GM18951 (cell line): ENCODE data around the gene PSMG3.
"Not testable (repeated sequence)": the region's sequence is repeated elsewhere in the genome, so short reads cannot be mapped to it uniquely, and the experiment has no call there.

Source experiments
- POLR2A ChIP-seq: IDR thresholded peaks from 4 replicates; pipeline ENCODE4 v1.6.1; 2011; ENCODE audit warnings: mild to moderate bottlenecking; ENCODE audit not compliant: insufficient read length, insufficient read depth; ENCODE audit errors: extremely low read depth
- in situ Hi-C: fragments of 300-500 bp; cut with MboI; formaldehyde crosslinking; loops from one replicate; pipeline ENCODE4 v1.12.0; 2022; ENCODE audit warnings: low sequenced_read_pairs, mixed read lengths, inconsistent platforms; ENCODE audit not compliant: unreplicated experiment

PSMG3 gene

DNA sequence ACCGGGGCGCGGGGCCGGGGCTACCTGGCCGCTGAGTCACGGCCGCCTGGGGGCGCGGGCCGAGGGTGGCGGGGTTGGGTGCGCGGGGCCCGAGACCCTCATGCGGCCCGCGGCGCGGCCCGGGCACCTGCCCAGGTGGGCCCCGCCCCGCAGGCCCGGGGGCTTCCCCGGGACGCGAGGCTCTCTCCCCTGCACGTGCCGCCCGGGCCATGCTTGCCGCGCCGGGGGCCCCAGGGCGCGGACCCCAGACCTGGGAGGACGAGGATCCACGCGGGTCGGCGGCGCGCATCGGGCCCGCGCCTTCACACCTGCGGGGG lies 38.9 kb downstream of the PSMG3 start:
- in situ Hi-C loops: no loop called here

DNA sequence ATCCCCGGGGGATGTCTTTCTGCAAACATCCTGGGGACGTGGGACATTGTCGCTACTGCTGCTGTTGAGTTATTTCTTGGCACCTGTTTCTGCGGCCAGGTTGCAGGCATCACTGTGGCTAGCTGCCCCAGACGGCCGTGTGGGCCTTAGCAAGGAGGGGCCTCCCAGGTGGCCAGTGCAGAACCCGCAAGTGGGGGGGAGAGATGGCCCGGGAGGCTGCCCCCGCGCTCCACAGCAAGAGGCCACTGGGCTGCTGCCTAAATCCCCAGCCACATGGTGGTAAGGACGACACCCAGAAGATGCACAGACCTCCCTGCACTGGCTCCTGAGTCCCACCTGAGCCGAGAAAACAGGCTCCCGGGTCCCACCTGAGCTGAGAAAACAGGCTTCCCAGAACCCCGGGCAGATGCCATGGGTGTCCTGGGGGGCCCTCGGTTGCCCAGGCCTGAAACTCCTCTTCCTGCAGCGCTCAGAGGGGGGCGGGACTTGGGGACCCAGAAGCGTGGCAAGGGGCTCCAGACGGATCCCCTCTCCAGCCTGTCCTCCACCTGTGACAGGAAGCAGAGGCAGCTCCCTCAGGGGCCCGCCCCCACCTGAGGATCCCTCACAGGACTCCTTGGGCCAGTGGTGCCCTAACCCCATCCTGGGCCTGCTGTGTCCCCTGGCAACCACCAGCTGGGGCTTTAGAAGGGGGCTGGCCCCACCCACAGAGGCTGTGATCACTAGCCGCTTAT lies 40.3 kb downstream of the PSMG3 start:
- no peak for TF ChIP-seq POLR2A
- in situ Hi-C loops: no loop called here

More for the DNA sequence above, 38.9 kb downstream of the PSMG3 start:
- TF ChIP-seq POLR2A: no peak

DNA sequence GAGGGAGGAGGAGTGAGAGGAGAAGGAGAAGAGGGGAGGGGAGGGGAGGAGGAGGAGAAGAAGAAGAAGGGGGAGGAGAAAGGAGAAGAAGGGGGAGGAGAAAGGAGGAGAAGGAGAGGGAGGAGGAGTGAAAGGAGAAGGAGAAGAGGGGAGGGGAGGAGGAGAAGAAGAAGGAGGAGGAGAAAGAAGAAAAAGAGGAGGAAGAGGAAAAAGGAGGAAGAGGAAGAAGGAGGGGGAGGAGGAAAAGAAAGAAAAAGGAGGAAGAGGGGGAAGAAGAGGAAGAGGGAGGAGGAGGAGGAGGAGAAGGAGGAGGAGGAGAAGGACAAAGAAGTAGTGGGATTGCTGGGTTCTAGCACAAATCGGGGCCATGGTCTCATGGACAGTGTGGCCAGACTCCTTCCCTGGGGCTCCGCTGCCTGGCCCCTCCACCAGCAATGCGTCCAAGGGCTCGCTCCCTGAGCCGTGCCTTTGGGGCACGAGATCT lies 43.5 kb downstream of the PSMG3 start:
- TF ChIP-seq POLR2A: no peak
- in situ Hi-C loops: no loop called here

- no peak for TF ChIP-seq POLR2A
- in situ Hi-C loops: no loop called here
Measured at GRCh38 chr7:1525409-1525808, 44.4 kb downstream of the PSMG3 start.

DNA sequence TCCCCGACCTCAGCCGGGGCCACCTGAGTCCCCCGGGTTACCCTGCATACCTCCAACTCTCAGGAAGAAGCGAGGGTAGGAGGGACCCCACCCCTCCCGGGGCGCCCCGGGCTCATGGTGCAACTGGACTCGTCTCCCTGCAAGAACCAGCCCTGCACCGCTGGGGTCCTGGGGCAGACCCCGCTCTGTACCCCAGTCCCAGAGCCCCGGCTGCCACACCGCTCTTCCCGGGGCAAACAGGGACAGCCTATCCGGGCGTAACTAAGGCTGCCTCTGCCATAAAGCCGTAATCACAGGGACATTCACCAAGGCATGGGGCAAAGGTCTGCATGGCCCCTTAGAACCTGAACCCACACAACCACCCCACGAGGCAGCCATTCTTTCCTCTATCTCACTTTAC lies 46.0 kb downstream of the PSMG3 start:
- in situ Hi-C loops: no loop called here
- no peak for TF ChIP-seq POLR2A

- TF ChIP-seq POLR2A: no peak
Measured at GRCh38 chr7:1523208-1523607, 46.6 kb downstream of the PSMG3 start.

DNA sequence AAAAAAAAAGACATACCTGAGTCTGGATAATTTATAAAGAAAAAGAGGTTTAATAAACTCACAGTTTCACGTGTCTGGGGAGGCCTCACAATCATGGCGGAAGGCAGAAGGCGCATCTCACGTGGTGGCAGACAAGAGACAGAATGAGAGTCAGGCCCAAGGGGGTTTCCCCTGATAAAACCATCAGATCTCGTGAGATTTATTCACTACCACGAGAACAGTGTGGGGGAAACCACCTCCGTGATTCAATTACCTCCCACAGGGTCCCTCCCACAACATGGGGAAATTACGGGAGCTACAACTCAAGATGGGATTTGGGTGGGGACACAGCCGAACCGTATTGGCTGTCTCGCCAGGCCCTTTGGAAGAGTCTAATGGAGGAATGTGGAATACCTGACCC lies 48.4 kb downstream of the PSMG3 start:
- in situ Hi-C loops: no loop called here
- no peak for TF ChIP-seq POLR2A

More at GRCh38 chr7:1523208-1523607, 46.6 kb downstream of the PSMG3 start:
- in situ Hi-C loops: no loop called here

GRCh38 chr7:1520539-1521234 lies 49.1 kb downstream of the PSMG3 start:
- in situ Hi-C loops: no loop called here
- no peak for TF ChIP-seq POLR2A

DNA sequence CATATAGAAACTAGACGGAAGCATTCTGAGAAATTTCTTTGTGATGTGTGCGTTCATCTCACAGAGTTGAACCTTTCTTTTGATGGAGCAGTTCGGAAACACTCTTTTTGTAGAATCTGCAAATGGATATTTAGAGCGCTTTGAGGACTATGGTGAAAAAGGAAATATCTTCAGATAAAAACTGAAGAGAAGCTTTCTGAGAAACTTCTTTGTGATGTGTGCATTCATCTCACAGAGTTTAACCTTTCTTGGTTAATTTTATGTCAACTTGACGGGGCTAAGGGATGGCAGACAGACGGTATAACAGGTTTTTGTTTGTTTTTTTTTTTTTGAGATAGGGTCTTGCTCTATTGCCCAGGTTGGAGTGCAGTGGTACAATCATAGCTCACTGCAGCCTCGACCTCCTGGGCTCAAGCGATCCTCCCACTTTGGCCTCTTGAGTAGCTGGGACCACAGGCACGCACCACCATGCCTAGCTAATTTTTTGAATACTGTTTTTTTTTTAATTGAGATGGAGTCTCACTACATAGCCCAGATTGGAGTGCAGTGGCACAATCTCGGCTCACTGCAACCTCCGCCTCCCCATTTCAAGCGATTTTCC lies 50.4 kb downstream of the PSMG3 start:
- in situ Hi-C loops: not testable (repeated sequence)
